K562 (cell line): ENCODE data around the gene VDAC2. TPM values are rescaled to one million over a fixed set of nuclear protein-coding genes. Genes with fewer than 3 reads are reported as not detected.

Source experiments
- ATAC-seq: fragments of 200-7000 bp; cut with Tn5 transposase; 3 replicates; pipeline ENCODE4 v1.9.1; 2020; ENCODE audit warnings: moderate library complexity
- BruUV-seq: library from RNA; stranded (reverse); fragments of 400-500 nt; replicated peaks from 2 replicates; lab custom pipeline; 2021; lab: Mats Ljungman, UMichigan
- CTCF ChIA-PET: fragments of 300-600 bp; formaldehyde crosslinking; extraction: SDS; loops from one replicate; lab custom pipeline; 2021; ENCODE audit warnings: low intra/inter-chr PET ratio; lab: Yijun Ruan, JAX
- POLR2A ChIA-PET: fragments of 300-600, 350-650 bp; sonication (Branson Sonifier 250); formaldehyde crosslinking; extraction: SDS; loops from one replicate; lab custom pipeline; 2021; ENCODE audit warnings: antibody characterized with exemption, inconsistent platforms; lab: Yijun Ruan, JAX
- DNase-seq, 4 experiments: peaks; one replicate each; pipeline versions ENCODE4 v3.0.0 to v3.0.0-alpha.2; 2011 to 2018; ENCODE audit warnings: low spot score in 3 of 4, mixed read lengths in 3 of 4; ENCODE audit errors: extremely low read depth in 1 of 4
- FAIRE-seq: peaks from 2 replicates; lab custom pipeline; 2011; peaks lifted over from hg19 to GRCh38; lab: Jason Lieb, UNC
- H2AFZ ChIP-seq: 2 replicates; pipeline ENCODE4 v1.6.0; 2011; ENCODE audit warnings: low read depth, low read length, control low read depth, inconsistent platforms
- H3K27ac ChIP-seq: fragments of 200-600 bp; 3 replicates; pipeline ENCODE4 v1.8.0; 2011; ENCODE audit warnings: low read depth, mild to moderate bottlenecking, control low read depth, inconsistent platforms, low read length, moderate library complexity, mixed read lengths; ENCODE audit errors: extremely low read depth
- H3K27me3 ChIP-seq, 2 experiments: fragments of 300-600 bp in 1 of 2; 2 replicates in 1 of 2; 3 replicates in 1 of 2; pipeline versions ENCODE4 v1.6.0 to v1.8.0; 2011; ENCODE audit warnings: inconsistent platforms in 2 of 2, low read length in 2 of 2, mild to moderate bottlenecking in 1 of 2, mixed read lengths in 1 of 2, moderate library complexity in 1 of 2; ENCODE audit not compliant: control insufficient read depth in 2 of 2, insufficient read depth in 2 of 2
- H3K36me3 ChIP-seq: fragments of 300-600 bp; 3 replicates; pipeline ENCODE4 v1.8.0; 2011; ENCODE audit warnings: mild to moderate bottlenecking, low read length, inconsistent platforms; ENCODE audit not compliant: control insufficient read depth, insufficient read depth
- H3K4me1 ChIP-seq, 2 experiments: fragments of 200-600 bp in 1 of 2; replicated peaks in 1 of 2; 2 replicates in 1 of 2; 3 replicates in 1 of 2; pipeline versions ENCODE4 v1.5.1 to v1.8.0; 2011; ENCODE audit warnings: inconsistent platforms in 2 of 2, low read length in 2 of 2, mild to moderate bottlenecking in 1 of 2, mixed read lengths in 1 of 2, moderate library complexity in 1 of 2; ENCODE audit not compliant: control insufficient read depth in 2 of 2, insufficient read depth in 2 of 2
- H3K4me2 ChIP-seq: 2 replicates; pipeline ENCODE4 v1.6.1; 2011; ENCODE audit warnings: low read length, control low read depth, inconsistent platforms, mixed read lengths; ENCODE audit not compliant: insufficient read depth
- H3K4me3 ChIP-seq: fragments of 200-600 bp; sonication (generic), shearing (Covaris generic); 2 replicates; pipeline ENCODE4 v1.5.1; 2016; ENCODE audit warnings: control low read depth, inconsistent platforms
- H3K79me2 ChIP-seq: fragments of 200-600 bp; 3 replicates; pipeline ENCODE4 v1.8.0; 2011; ENCODE audit warnings: low read length, inconsistent platforms; ENCODE audit not compliant: control insufficient read depth, insufficient read depth
- H3K9ac ChIP-seq, 2 experiments: 2 replicates each; pipeline versions ENCODE4 v1.6.0 to v1.6.1; 2011; ENCODE audit warnings: low read depth in 2 of 2, low read length in 2 of 2, control low read depth in 1 of 2, inconsistent platforms in 1 of 2, mild to moderate bottlenecking in 1 of 2, mixed read lengths in 1 of 2; ENCODE audit not compliant: insufficient read depth in 1 of 2
- H3K9me1 ChIP-seq: one replicate; pipeline ENCODE4 v1.6.0; 2011; ENCODE audit warnings: inconsistent platforms, mild to moderate bottlenecking, low read length, moderate library complexity; ENCODE audit not compliant: control insufficient read depth, insufficient read depth
- H3K9me3 ChIP-seq: replicated peaks from 2 replicates; pipeline ENCODE4 v1.5.1; 2011; ENCODE audit warnings: low read depth, low read length, inconsistent platforms; ENCODE audit not compliant: control insufficient read depth, insufficient read depth
- H4K20me1 ChIP-seq: replicated peaks from 2 replicates; pipeline ENCODE4 v1.6.1; 2011; ENCODE audit warnings: low read length, inconsistent platforms, mixed read lengths; ENCODE audit not compliant: control insufficient read depth, insufficient read depth
- ATF7 ChIP-seq: fragments of 450-650 bp; IDR thresholded peaks from 2 replicates; pipeline ENCODE4 v1.7.1; 2014; ENCODE audit warnings: mild to moderate bottlenecking, moderate library complexity
- BMI1 ChIP-seq: fragments of 150-350 bp; IDR thresholded peaks from 2 replicates; pipeline ENCODE4 v1.6.1; 2014; ENCODE audit warnings: low read length
- CHD4 ChIP-seq: fragments of 200-600 bp; sonication (generic); IDR thresholded peaks from 3 replicates; pipeline ENCODE4 v1.6.1; 2012; ENCODE audit warnings: low read depth, mild to moderate bottlenecking, mixed read lengths, low read length, inconsistent platforms; ENCODE audit not compliant: insufficient read depth, insufficient replicate concordance, poor library complexity, severe bottlenecking
- COPS2 ChIP-seq: fragments of 450-650 bp; conservative IDR thresholded peaks from 2 replicates; pipeline ENCODE4 v1.6.1; 2016; ENCODE audit warnings: mild to moderate bottlenecking, moderate library complexity
- CTBP1 ChIP-seq: fragments of 450-650 bp; IDR thresholded peaks from 2 replicates; pipeline ENCODE4 v1.6.1; 2016; ENCODE audit warnings: borderline replicate concordance
- CXXC5 ChIP-seq: fragments of 250-450 bp; sonication (Bioruptor Pico); IDR thresholded peaks from 2 replicates; pipeline ENCODE4 v1.8.0; 2022; ENCODE audit warnings: inconsistent platforms, mild to moderate bottlenecking, moderate library complexity
- EP300 ChIP-seq: IDR thresholded peaks from 2 replicates; pipeline ENCODE4 v1.6.1; 2012; ENCODE audit warnings: low read length, improper control_type of control experiment
- ESRRA ChIP-seq: fragments of 450-650 bp; IDR thresholded peaks from 2 replicates; pipeline ENCODE4 v1.6.1; 2014; ENCODE audit warnings: low read depth, mild to moderate bottlenecking, moderate library complexity, borderline replicate concordance
- ETV1 ChIP-seq: fragments of 450-650 bp; conservative IDR thresholded peaks from 2 replicates; pipeline ENCODE4 v1.6.1; 2016; ENCODE audit warnings: missing genetic modification characterization, control low read depth, low read depth, missing compliant biosample characterization
- FOXM1 ChIP-seq, 2 experiments: fragments of 450-650 bp in 1 of 2; sonication (generic) in 1 of 2; formaldehyde crosslinking in 1 of 2; IDR thresholded peaks; 2 replicates each; pipeline versions ENCODE4 v1.6.1 to v1.9.0; 2017 to 2022; ENCODE audit warnings: low read depth in 2 of 2, mild to moderate bottlenecking in 2 of 2, missing genetic modification reagents in 1 of 2, moderate library complexity in 1 of 2
- HDAC1 ChIP-seq, 2 experiments: fragments of 450-650 bp; IDR thresholded peaks; 2 replicates each; pipeline ENCODE4 v1.6.1; 2016 to 2017; ENCODE audit warnings: inconsistent platforms in 1 of 2, mild to moderate bottlenecking in 1 of 2, moderate library complexity in 1 of 2
- KLF1 ChIP-seq: fragments of 450-650 bp; IDR thresholded peaks from 2 replicates; pipeline ENCODE4 v1.6.1; 2016; ENCODE audit warnings: missing genetic modification characterization, missing compliant biosample characterization
- MAX ChIP-seq: sonication (generic); formaldehyde crosslinking; IDR thresholded peaks from 2 replicates; pipeline ENCODE4 v1.9.0; 2022; ENCODE audit warnings: mild to moderate bottlenecking, missing genetic modification reagents
- MBD2 ChIP-seq: sonication (generic); IDR thresholded peaks from 2 replicates; pipeline ENCODE4 v1.6.1; 2016; ENCODE audit warnings: low read depth, borderline replicate concordance
- MTA1 ChIP-seq: fragments of 450-650 bp; IDR thresholded peaks from 2 replicates; pipeline ENCODE4 v1.6.1; 2017; ENCODE audit warnings: borderline replicate concordance
- NFE2 ChIP-seq: IDR thresholded peaks from 2 replicates; pipeline ENCODE4 v1.6.1; 2014; ENCODE audit warnings: antibody characterized with exemption, low read depth
- NR2C2 ChIP-seq, 2 experiments: fragments of 200-800 bp in 1 of 2; sonication (Bioruptor generic) in 1 of 2; sonication (generic) in 1 of 2; formaldehyde crosslinking in 1 of 2; IDR thresholded peaks; 2 replicates each; pipeline versions ENCODE4 v1.6.1 to v1.8.0; 2016 to 2022; ENCODE audit warnings: mild to moderate bottlenecking in 1 of 2, missing compliant biosample characterization in 1 of 2, missing genetic modification characterization in 1 of 2, missing genetic modification reagents in 1 of 2
- NR2F6 ChIP-seq: fragments of 450-650 bp; formaldehyde crosslinking; IDR thresholded peaks from 2 replicates; pipeline ENCODE4 v1.4.0; 2020; ENCODE audit warnings: mild to moderate bottlenecking
- SMARCA4 ChIP-seq: fragments of 450-650 bp; IDR thresholded peaks from 2 replicates; pipeline ENCODE4 v1.6.1; 2016
- SMARCB1 ChIP-seq: IDR thresholded peaks from 2 replicates; pipeline ENCODE4 v1.6.1; 2011; ENCODE audit warnings: improper control_type of control experiment, low read depth; ENCODE audit not compliant: insufficient read length
- TBP ChIP-seq: optimal IDR thresholded peaks from 2 replicates; pipeline ENCODE3; 2011; ENCODE audit warnings: low read depth, low read length, improper control_type of control experiment
- TSC22D4 ChIP-seq: fragments of 450-650 bp; IDR thresholded peaks from 2 replicates; pipeline ENCODE4 v1.6.1; 2016; ENCODE audit warnings: missing genetic modification characterization, missing biosample characterization, control low read depth
- WHSC1 ChIP-seq: IDR thresholded peaks from one replicate; pipeline ENCODE4 v1.6.1; 2012; ENCODE audit warnings: low read length, control low read depth, inconsistent platforms
- ZNF217 ChIP-seq: sonication (generic); formaldehyde crosslinking; IDR thresholded peaks from 2 replicates; pipeline ENCODE4 v1.8.0; 2022; ENCODE audit warnings: mild to moderate bottlenecking, missing genetic modification reagents
- WGBS: fragments of 100-300 bp; shearing (Covaris generic); methylation state at CpG from one replicate; pipeline ENCODE4 v1.1.6; 2016; ENCODE audit warnings: low coverage, mixed read lengths; ENCODE audit not compliant: insufficient coverage; ENCODE audit errors: missing lambda C conversion rate; 5-methylcytosine and 5-hydroxymethylcytosine counted together
- in situ Hi-C: fragments of 300-500 bp; cut with MboI; formaldehyde crosslinking; loops from 4 replicates; pipeline ENCODE4 v1.15.0; 2018; ENCODE audit warnings: inconsistent platforms, mixed read lengths
- intact Hi-C: fragments of 100-400 bp; cut with micrococcal nuclease; formaldehyde crosslinking; loops from 2 replicates; pipeline ENCODE4 v1.14.2; 2022
- polyA plus RNA-seq, 8 experiments: library from polyadenylated mRNA; depleted of rRNA in 4 of 8; stranded (reverse) in 5 of 8; unstranded in 3 of 8; fragments of >200 nt; fragmentation: Nextera tagmentation in 2 of 8; fragmentation: Illumina TruSeq in 1 of 8; extraction: Ambion mirVana in 2 of 8; extraction: Trizol in 1 of 8; gene quantifications; 2 replicates each; pipeline versions ENCODE4 v1.2.1 to v1.2.3, GENCODE V29; 2011 to 2014; ENCODE audit warnings: inconsistent platforms in 1 of 8, missing spikeins in 1 of 8
- total RNA-seq, 7 experiments: library from RNA; depleted of rRNA in 6 of 7; stranded (reverse); fragments of >200 nt in 6 of 7; fragmentation: Illumina TruSeq in 2 of 7; extraction: Trizol in 2 of 7; gene quantifications; 2 replicates each; pipeline versions ENCODE4 v1.2.1 to v1.2.3, GENCODE V29; 2011 to 2021; ENCODE audit warnings: low replicate concordance in 1 of 7

The VDAC2 gene
- total and polyA plus RNA-seq, 9 of the 15 experiments (the other 6 are each of a cell fraction or from before 2014, with no cell fraction given): 139 to 450 (median 250) TPM

DNA sequence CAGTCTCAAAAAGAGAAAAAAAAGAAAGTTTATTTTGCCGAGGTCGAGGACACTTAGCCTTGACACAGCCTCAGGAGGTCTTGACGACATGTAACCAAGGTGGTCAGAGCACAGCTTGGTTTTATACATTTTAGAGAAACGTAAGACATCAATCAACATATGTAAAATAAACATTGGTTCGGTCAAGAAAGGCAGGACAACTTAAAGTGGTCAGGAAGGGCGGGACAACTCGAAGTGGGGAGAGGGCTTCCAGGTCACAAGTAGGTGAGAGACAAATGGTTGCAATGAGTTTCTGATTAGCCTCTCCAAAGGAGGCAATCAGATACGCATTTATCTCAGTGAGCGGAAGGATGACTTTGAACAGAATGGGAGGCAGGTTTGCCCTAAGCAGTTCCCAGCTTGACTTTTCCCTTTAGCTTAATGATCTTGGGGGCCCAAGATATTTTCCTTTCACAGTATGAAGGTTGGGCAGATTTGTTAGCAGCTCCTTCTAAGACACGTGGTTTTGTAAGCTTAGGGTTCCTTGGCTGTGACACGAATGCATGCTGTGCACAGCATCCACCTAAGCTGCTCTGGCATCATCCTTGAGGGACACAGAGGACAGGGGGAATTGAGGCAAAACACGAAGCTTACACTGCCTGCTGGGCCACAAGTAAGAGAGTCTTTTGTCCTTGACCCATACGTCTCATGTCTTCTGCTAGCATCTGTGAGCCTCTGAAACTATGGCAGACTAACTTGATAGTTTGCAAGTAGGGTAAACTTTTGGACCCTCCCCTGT, 3.3 kb upstream of the VDAC2 start:
- POLR2A ChIA-PET: interaction anchor here (1.1 to 8.9 kb wide), 6 partner anchors 12 to 79 kb away, joined by 3 to 74 read pairs (median 3); no protein-coding TSS in a partner anchor
- Histone ChIP-seq H3K36me3 (peaks cover 12% of the 10 kb centered on the region), H3K27ac (no peak overlapping the region), H3K4me2 (peak overlapping the region; percentile 49), H4K20me1 (0 out of 2 replicates have a peak, but pooled peaks cover 7% of the 10 kb centered on the region), H3K4me3 (no peak overlapping the region), H3K9ac (peak overlapping the region; percentile 4 to 71; a peak in 2 of 4 replicates), H3K79me2 (peaks cover 19% of the 10 kb centered on the region), H2AFZ (peak overlapping the region; percentile 73), H3K4me1 (peaks cover 37 to 42% of the 10 kb centered on the region in 2 experiments), H3K9me1 (no peaks in the 10 kb centered on the region), H3K27me3 (no peaks in the 10 kb centered on the region), H3K9me3 (no peaks in the 10 kb centered on the region)
- CTCF ChIA-PET: no interaction called here
- peak; percentile 6 for FAIRE-seq
- no peak for ATAC-seq
- 12% methylated on average over 13 of the region's 13 CpGs for WGBS
- intact Hi-C loops (no loop called here), in situ Hi-C loops (no loop called here)
- no TSS peak for BruUV-seq
- DNase-seq: no peak
- TF ChIP-seq ZNF217 (CRISPR knock-in tag) (no peak), SMARCB1 (no peak), SMARCA4 (peak; percentile 29; the same call in 1 of the 2 replicates), TBP (no peak), BMI1 (no peak), KLF1 (tag) (no peak), NR2F6 (CRISPR knock-in tag) (no peak), FOXM1 (IDR thresholded peaks at IDR 0.05; ENCODE audit: low read depth) (no peak), FOXM1 (CRISPR knock-in tag; IDR thresholded peaks at IDR 0.05; ENCODE audit: low read depth) (no peak), NFE2 (0 out of 2 replicates have a peak, but pooled peaks have one; percentile 25), EP300 (peak; percentile 12; the same call in 1 of the 2 replicates), CHD4 (no peak), ESRRA (no peak), TSC22D4 (tag) (no peak), WHSC1 (no peak), CXXC5 (0 out of 2 replicates have a peak, but pooled peaks have one; percentile 8), CTBP1 (0 out of 2 replicates have a peak, but pooled peaks have one; percentile 35), ETV1 (tag) (0 out of 2 replicates have a peak, but pooled peaks have one; percentile 25), MAX (CRISPR knock-in tag) (peak; percentile 18; the same call in 1 of the 2 replicates), ATF7 (no peak), COPS2 (no peak), MBD2 (no peak), HDAC1 (IDR thresholded peaks at IDR 0.05) (0 out of 4 replicates have a peak, but pooled peaks of 1 of the 2 experiments have one; percentile 15), MTA1 (no peak), NR2C2 (CRISPR knock-in tag; IDR thresholded peaks at IDR 0.05) (no peak), NR2C2 (tag; IDR thresholded peaks at IDR 0.05) (0 out of 2 replicates have a peak, but pooled peaks have one; percentile 37)
